Hypothalamus (tissue), 51 donors: ENCODE data around the gene SLC12A2.

Experiments
- DNase-seq, 51 donors: peaks; one replicate each; lab custom pipeline; 2025; lab: John Stamatoyannopoulos, UW

The SLC12A2 gene

DNA sequence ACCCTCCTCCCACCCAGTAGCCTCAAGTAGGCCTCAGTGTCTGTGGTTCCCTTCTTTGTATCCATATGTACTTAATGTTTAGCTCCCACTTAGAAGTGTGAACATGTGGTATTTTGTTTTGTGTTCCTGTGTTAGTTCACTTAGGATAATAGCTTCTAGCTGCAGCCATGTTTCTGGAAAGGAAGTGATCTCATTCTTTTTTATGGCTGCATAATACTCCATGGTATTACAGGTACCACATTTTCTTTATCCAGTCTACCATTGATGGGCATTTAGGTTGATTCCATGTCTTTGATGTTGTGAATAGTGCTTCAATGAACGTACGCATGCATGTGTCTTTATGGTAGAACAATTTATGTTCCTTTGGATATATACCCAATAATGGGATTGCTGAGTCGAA lies 74.8 kb downstream of the SLC12A2 start:
- DNase-seq: no peak

DNA sequence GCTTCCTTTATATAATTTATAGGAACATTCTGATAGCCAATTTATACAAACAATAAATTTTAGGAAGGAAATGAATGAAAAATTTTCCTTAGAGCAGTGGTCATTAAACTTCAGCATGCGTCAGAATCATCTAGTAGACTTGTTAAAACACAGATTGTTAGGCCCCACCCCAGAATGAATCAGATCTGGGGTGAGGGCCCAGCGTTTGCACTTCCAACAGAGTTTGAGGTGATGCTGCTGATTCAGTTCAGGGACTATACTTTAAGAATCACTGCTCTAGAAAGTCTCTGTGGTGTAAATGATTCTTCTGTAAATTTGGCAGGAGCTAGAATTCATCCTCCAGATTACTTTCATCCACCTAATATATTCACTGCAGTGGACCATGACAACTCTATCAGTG lies 80.4 kb downstream of the SLC12A2 start:
- DNase-seq: no peak

DNA sequence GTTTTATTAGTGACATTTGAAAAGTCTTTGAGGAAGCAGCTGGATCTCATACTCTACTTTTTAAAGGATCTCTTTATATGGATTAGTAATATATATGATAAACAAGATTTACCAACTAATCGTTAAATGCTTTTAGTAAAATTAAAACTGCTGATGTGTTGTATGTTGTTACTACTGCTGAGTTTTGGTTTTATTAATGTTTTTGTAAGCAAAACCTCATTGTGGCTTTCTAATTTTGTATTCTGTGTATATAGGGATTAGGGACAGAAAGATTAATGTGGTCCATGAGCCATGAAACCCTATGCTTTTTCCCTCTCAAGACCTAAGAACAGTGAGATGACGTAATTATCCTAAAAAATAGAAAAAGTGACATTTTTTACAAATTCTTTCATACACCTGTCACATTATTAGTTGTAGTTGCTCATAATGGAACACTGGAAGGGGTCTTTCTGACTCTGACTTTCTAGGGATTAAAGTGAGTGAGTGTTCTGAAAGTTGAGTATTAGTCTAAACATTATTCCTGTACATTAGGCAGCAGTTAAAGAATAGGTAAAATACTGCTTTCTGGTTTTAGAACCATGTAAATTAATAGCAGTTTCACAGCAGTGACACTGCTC lies 85.9 kb downstream of the SLC12A2 start:
- no peak for DNase-seq

DNA sequence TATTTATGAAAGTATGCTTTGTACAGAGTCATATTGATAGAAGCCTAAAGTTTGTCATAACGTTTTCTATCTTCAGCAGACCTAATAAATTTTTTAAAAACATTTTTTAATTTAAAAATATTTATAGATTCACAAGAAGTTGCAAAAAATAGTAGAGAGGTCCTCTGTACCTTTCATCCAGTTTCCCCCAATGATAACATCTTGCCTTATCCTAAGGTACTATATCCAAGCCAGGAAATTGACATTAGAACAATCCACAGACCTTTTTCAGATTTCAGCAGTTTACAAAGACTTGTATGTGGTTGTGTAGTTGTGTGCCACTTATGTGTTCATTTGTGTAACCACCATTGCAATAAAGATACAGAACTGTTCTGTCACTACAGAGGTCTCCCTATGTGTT lies 88.5 kb downstream of the SLC12A2 start:
- no peak for DNase-seq

DNA sequence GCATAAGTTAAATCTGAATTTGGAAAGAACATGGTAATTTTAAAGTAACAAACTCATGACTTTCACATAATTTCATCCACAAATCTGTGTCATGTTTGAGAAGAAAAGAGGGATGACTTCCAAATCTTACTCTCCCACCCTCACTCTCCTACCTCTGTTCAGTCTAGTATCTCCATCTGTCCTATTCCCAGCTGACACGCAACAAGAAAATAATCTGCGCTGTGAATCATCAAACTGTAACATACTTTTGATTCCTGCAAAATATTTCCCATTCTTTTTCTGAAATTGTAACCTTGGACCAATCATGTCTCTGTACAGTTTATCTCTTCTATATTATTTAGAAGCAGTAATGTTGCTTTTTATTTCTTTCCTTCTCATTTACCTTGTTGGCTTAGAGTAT lies 91.4 kb downstream of the SLC12A2 start:
- DNase-seq: no peak

DNA sequence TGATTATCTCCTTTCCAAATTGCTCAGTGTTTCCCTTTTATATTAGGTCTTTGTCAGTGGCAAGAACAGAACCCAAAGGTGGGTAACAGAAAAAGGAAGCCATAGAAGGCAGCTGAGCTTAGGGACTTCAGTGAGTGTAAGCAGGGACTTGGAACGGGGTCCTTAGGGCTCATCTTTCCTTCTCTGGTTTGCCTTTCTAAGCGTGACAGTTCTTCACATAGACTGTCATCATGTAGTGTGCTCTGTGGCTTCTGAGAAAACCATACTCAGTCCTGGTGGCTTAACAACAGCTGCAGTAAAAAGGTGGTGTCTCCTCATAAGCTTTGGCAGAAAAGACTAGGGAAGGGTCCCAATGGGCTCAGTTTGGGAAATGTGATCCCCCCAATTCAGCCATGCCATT lies 108.8 kb downstream of the SLC12A2 start:
- no peak for DNase-seq

DNA sequence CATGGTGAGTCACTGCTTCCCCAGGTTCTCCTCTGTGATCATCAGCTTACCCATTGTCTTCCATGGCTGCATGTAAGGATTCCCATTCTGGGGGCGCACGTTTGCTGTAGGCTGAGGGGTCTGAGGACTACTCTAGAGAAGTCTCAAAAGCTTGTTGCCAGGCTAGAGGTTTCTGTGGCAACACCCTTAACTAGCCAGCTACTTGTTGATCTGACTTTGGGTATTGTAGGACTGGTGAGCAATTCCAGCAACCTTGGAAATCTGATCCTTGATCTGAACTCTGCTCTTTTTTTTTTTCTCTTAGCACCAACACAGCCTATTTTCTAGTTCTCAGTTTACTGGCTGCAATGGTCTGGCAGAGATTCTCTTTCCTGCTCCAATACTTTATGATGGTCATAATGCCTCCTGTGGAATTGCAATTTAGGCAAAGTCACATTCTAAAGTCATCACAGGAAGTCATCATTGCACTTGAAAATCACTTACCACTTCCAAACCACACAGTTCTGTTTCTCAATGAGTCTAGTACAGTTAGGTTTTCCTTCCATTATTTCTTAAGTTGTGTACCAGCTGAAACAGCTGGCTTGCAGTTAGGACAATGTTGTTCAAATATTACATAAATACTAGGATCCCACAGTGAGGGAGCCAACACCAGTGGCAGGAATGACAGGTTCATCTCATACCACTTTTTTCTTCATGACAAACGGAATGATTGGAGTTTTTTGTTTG lies 110.3 kb downstream of the SLC12A2 start:
- no peak for DNase-seq

DNA sequence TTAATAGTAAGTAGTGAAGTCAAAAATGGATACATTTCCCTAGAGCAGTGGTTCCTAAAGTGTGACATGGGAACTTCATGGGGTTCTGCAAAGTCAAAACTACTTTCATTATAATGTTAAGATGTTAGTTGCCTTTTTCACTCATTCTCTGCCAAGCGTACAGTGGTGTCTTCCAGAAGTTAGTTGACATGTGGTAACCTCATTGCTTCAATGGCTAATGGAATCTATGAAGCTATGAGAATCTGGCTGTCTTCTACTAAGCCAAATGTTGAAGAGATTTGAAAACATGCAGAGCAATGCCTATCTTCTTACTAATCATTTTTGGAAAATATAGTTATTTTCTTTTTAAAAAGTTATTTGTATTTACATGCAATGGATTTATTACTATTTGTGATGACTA lies 111.8 kb downstream of the SLC12A2 start:
- DNase-seq: no peak

DNA sequence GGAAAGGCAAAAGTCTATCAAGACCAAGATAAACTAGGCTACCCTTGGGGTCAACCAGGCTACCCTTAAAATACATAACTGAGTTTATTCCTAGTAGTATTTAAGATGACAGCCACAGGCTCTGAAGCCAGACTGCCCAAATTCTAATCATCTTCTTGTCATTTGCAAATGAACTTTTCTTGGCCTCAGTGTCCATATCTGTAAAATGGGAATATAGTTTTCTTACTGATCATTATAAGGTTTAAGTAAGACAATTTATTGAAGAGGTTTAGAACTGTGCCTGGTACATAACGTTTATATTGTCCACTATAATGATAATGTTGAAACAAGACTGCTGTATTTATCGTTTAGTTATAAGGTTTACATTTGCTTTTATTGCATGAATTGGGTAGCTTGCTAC lies 112.5 kb downstream of the SLC12A2 start:
- no peak for DNase-seq

DNA sequence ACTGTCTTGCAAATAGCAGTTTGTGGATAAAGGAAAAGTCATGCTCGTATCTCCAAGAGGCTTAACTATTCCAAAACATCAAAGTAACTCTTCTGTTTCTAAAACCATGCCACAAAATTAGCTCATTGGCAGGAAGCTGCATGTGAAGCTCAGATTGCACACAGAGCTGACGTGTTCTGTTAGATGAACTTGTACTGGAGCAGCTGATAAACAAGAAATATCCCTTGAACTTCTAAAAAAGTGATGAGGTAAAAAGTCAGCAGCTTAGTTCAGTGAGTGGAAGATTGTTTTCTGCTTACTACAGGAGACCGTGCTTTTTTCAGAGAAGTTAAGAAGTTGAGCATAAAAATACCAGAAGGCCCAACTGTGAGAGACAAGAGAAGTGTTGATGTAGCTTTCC lies 113.2 kb downstream of the SLC12A2 start:
- DNase-seq: no peak

DNA sequence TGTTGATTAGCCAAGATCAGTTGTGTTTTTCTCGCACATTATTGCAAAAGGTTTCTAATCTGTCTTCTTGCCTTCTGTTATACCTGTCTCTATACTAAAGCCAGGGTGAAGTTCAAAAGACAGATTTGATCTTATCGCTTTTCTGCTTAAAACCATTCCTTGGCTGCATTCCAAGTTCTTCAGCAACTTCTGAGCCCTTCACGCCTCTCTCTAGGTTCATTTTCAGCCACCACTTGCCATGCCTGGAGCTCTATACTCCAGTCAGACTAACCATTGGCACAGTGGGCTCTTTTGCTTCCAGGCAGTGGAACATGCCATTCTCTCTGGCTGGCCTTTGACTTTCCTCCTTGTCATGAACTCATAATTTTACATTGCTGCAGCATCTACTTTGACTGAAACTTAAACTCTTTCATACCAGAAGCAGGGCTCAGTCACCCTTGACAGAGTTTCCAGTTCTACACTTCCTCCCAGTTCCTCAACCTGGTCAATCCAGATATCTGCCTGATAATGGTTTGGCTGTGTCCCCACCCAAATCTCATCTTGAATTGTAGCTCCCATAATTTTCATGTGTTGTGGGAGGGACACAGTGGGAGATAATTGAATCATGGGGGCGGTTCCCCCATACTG lies 114.4 kb downstream of the SLC12A2 start:
- no peak for DNase-seq

DNA sequence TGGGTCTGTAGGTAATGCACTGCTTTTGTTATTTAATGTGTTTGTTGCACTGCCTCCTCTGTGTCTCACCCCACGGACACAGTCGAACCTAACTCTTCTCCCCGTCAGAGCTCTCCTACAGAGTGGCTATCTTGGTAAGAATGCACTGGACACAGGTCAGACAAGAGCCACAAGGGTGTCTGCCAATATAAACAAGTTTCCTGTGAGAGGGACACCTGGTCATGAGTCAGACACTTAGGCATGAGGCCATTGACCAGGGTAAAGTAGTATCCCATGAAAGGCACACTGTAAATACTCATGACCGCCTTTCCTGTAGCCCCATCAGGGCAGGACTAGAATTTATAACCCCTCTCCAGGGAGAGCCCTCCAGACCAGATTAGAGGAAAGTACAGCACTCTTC lies 115.5 kb downstream of the SLC12A2 start:
- DNase-seq: no peak

DNA sequence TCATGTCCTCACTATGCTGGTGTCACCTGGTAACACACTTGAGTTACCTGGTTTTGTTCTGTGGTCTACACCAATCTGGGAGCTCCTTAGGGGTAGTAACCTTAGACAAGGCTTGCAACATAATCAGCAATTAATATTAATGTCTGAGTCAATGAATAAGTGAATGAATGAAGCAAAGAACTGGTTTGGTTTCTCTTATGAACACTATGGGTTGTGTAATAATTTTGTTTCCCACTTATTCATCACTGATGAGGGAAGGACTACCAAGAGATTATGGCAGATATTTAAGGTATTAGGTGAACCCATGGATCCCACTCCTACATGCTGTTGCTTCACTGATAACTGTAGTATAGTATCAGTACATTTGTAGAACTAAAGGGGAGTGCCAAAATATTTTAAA lies 116.0 kb downstream of the SLC12A2 start:
- no peak for DNase-seq

DNA sequence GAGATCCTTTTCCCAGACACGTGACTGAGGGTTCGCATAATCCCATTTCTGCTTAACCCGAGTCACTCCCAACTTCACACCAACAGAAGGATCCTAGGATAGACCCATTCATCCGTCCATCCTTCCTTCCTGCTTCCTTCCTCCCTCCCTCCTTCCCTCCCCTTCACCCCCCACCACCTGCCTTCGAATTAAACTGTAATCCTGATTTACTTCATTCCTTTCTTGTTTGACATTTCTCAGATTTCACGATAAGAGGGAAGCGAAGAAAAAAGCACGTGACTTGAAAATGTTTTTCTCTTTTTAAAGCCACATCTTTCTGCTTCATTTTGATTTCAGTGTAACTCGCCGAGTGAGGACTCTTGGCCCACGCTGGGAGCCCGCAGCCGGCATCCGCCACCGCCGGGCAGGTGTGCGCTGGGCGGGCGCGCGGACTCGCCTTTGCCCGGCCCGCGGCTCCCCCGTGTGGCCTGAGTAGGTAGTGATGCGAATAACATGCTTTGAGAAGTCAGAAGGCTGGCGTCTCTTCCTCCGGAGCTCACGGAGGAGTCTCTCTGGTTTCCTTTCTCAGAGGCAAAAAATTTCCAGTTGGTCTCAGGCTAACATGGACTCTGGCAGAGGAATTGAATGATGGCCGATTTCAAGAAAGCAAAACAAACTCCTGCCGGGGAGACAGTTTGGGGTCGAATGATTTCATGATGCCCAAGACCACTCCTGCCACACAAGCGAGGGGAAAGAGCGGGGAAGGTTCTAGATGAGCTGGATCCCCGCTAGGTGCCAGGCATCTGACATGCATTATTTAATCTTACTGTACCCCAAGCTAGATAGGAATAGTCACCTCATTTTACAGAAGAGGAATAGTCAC lies 117.7 kb downstream of the SLC12A2 start:
- DNase-seq: peak in 50 of 51 donors; percentile 9 to 86 (median 58)

DNA sequence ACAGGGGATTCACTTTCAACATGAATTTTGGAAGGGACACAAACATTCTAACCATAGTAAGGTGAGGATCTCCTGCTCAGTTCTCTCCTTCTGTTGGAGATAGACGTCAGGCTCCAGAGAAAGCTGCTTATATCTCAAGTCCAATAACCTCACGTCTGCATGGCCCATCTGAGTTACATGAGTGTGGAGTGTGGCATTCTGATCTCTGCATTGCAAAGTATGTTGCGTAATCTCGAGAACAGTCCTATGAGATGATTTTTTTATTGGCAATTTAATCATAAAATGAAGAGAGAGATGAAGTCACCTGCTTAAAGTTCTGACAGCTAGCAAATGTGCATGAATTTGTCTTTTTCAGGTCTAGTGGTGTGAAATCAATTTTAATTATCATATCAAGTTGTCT lies 118.8 kb downstream of the SLC12A2 start:
- no peak for DNase-seq

DNA sequence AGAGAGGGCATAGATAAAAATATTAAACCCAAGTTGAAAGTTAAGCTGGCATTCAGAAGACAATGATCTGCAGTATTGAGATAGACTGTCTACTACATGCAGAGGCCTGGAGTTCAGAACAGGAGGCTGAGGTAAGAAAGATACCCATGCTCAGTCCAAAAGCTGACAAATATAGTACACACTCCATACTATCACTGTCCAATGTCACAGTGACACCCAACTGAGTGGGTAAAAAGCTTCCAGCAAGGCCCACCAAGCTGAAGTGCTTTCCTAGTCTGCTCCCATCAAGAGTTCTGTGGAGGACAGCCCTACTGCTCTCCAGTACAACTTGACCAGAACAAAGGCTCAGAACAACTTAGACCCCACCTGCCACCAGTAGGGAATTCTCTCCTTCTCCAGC lies 124.9 kb downstream of the SLC12A2 start:
- DNase-seq: no peak

DNA sequence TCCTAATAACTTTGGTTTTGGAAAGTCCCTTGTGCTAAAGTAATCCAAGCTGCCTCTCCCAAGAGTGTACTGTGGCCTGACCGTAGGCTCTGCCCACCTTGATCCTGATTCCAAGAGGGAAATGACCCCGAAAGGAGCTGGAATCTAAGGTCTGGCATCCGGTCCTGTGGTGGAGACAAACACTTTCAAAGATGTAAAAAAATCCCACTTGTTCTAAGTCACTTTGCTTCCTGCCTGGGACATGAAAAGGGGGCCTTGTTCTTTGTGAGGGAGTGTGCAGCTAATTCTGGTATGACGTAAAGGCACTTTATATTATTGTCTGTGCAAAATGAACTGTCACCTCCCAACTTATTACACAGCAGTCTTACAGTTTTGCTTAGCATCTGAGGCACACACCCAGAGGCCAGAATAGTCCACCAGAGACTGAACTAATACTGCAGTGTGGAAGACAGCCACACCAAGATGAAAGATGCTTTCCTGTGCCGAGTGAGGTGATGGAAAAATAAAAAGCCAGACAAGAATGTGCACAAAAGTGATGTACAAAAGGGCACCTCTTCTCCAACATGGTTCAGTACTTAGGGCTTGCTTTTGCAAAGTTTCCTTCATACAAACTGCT lies 128.7 kb downstream of the SLC12A2 start:
- no peak for DNase-seq

DNA sequence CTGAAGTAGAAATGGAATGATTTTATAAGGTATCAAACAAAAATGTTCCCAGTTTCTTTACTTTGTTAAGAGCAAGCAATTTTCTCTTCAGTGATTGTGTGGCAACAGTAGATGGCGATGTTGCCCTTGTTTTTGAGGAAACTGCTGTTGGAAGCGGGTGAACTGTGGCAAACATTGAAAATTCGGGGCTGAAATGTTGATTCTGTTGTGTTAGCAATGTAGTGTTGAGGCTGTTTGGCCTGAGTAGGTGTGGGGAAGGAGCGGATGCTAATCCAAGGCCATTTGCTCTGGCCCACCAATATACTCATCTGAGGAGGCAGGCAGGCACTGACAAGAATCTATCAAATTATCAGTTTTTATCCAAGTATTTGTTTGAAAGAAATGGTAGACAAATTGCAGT lies 129.8 kb downstream of the SLC12A2 start:
- peak in 31 of 51 donors; percentile 4 to 71 (median 26) for DNase-seq

DNA sequence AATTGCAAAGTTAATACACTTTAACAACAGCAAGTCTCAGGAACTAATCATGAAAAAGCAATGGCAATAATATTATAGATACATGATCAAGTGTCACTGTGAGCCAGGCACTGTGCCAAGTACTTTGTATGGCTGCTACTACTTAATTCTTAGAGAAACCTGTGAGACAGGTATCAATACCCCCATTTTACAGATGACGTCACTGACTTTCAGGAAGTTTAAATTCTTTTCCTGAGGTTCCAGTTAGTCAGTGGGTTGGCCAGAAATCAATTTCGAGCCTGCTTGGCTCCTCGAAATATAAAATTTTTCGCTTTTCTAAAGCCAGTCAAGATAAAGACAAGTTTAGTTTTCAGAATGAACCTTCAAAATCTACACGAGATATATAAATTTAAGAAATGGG lies 130.3 kb downstream of the SLC12A2 start:
- no peak for DNase-seq

DNA sequence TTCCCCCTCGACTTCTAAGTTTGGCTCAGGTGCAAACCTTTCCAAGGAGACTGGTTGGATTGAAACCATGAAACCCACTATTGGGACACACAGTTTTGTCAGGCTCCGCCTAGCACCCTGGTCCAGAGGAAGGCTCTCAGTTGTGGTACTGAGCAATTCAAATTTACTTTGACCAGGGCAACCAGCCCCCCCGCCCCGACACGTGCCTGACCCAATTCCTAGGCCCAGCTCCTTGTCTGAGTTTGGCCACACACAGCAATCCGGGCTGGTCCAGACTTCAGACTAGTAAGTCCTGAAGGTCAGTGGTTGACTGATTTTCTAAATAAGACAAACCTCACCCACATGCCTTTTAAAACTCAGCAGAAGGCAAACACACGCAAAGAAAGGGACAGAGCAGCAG lies 132.7 kb downstream of the SLC12A2 start:
- DNase-seq: peak in 4 of 51 donors; percentile 3 to 11 (median 6)
